Activated T-cell treated with anti-CD3 and anti-CD28 coated beads, Interleukin-2, amount 50 U/mL, for 48 hours (primary cell): Measurements from ENCODE around the gene SLC16A13.
"Not testable (repeated sequence)": the region's sequence is repeated elsewhere in the genome, so short reads cannot be mapped to it uniquely, and the experiment has no call there.

Experiments
- DNase-seq, 2 experiments: peaks; one replicate each; pipeline ENCODE4 v3.0.0-alpha.2; 2020

Gene SLC16A13

GRCh38 chr17:7068268-7068667, 32.5 kb downstream of the SLC16A13 start:
- no peak for DNase-seq

GRCh38 chr17:7070712-7071111, 34.9 kb downstream of the SLC16A13 start:
- DNase-seq: no peak

GRCh38 chr17:7072406-7072805, 36.6 kb downstream of the SLC16A13 start:
- DNase-seq: no peak

- DNase-seq: no peak
Observed at GRCh38 chr17:7074931-7075330, 39.1 kb downstream of the SLC16A13 start.

GRCh38 chr17:7077911-7078546, 42.2 kb downstream of the SLC16A13 start:
- no peak for DNase-seq

- DNase-seq: no peak
Observed at GRCh38 chr17:7078711-7079110, 42.9 kb downstream of the SLC16A13 start.

- no peak for DNase-seq
Observed at GRCh38 chr17:7079581-7080455, 44.0 kb downstream of the SLC16A13 start, which contains the start of gene CLEC10A. Gene CLEC10A (minus strand): TSS chr17:7080251. CDS start chr17:7078812, 1,439 bp downstream.

- no peak for DNase-seq
Observed at GRCh38 chr17:7080456-7081041, 44.7 kb downstream of the SLC16A13 start.

- DNase-seq: no peak
Observed at GRCh38 chr17:7081341-7082062, 45.7 kb downstream of the SLC16A13 start.

- DNase-seq: no peak
Observed at GRCh38 chr17:7083592-7083991, 47.8 kb downstream of the SLC16A13 start.

GRCh38 chr17:7084088-7084487, 48.3 kb downstream of the SLC16A13 start:
- DNase-seq: no peak

- DNase-seq: not testable (repeated sequence)
Observed at GRCh38 chr17:7088442-7088841, 52.6 kb downstream of the SLC16A13 start.

- DNase-seq: not testable (repeated sequence)
Observed at GRCh38 chr17:7089570-7089969, 53.8 kb downstream of the SLC16A13 start.
